H1 (cell line): ENCODE data around the gene GNG7. TPM values are rescaled to one million over a fixed set of nuclear protein-coding genes. Genes with fewer than 3 reads are reported as not detected.

ENCODE experiments used
- CTCF ChIA-PET: fragments of 300-600 bp; sonication (Branson Sonifier 250); formaldehyde crosslinking; loops from one replicate; lab custom pipeline; 2021; ENCODE audit not compliant: partially characterized antibody; lab: Charles Lee
- POLR2A ChIA-PET: fragments of 300-600 bp; sonication (Branson Sonifier 250); formaldehyde crosslinking; loops from one replicate; lab custom pipeline; 2021; ENCODE audit warnings: inconsistent platforms; ENCODE audit not compliant: partially characterized antibody; lab: Charles Lee
- DNase-seq, 2 experiments: peaks; one replicate each; pipeline versions ENCODE4 v3.0.0 to v3.0.0-alpha.2; 2010 to 2022; ENCODE audit warnings: low spot score in 2 of 2, low read depth in 1 of 2, mixed read lengths in 1 of 2
- FAIRE-seq: peaks from 2 replicates; lab custom pipeline; 2011; peaks lifted over from hg19 to GRCh38; lab: Jason Lieb, UNC
- H2AFZ ChIP-seq: 2 replicates; pipeline ENCODE4 v1.8.1; 2012; ENCODE audit warnings: low read length, inconsistent platforms
- H2AK5ac ChIP-seq: 2 replicates; pipeline ENCODE4 v1.6.1; 2013; ENCODE audit warnings: low read depth, low read length
- H2BK120ac ChIP-seq: replicated peaks from 2 replicates; pipeline ENCODE3; 2013; ENCODE audit warnings: low read depth, low read length, inconsistent platforms
- H2BK12ac ChIP-seq: 2 replicates; pipeline ENCODE4 v1.6.1; 2013; ENCODE audit warnings: low read depth, low read length
- H2BK15ac ChIP-seq: 2 replicates; pipeline ENCODE4 v1.6.1; 2013; ENCODE audit warnings: low read length
- H2BK20ac ChIP-seq: 2 replicates; pipeline ENCODE4 v1.6.1; 2013; ENCODE audit warnings: low read length
- H2BK5ac ChIP-seq: 2 replicates; pipeline ENCODE4 v1.6.1; 2013; ENCODE audit warnings: low read depth, low read length
- H3K14ac ChIP-seq: 2 replicates; pipeline ENCODE4 v1.6.1; 2013; ENCODE audit warnings: inconsistent platforms; ENCODE audit not compliant: insufficient read length
- H3K18ac ChIP-seq: 2 replicates; pipeline ENCODE4 v1.6.1; 2013; ENCODE audit warnings: low read length; ENCODE audit errors: extremely low read depth
- H3K23ac ChIP-seq: 2 replicates; pipeline ENCODE4 v1.6.1; 2013; ENCODE audit warnings: inconsistent platforms; ENCODE audit not compliant: insufficient read length
- H3K23me2 ChIP-seq: 2 replicates; pipeline ENCODE4 v1.6.1; 2013; ENCODE audit warnings: low read depth, low read length
- H3K27ac ChIP-seq: 2 replicates; pipeline ENCODE4 v1.6.1; 2011; ENCODE audit warnings: low read depth, low read length, inconsistent platforms
- H3K27me3 ChIP-seq, 4 experiments: replicated peaks in 1 of 4; 1 replicate in 1 of 4; 2 replicates in 3 of 4; pipeline versions ENCODE4 v1.6.1 to v1.8.1; 2011 to 2013; ENCODE audit warnings: low read length in 3 of 4, mild to moderate bottlenecking in 3 of 4, inconsistent platforms in 2 of 4, mixed read lengths in 2 of 4, moderate library complexity in 1 of 4; ENCODE audit not compliant: control insufficient read depth in 3 of 4, insufficient read depth in 3 of 4; ENCODE audit errors: extremely low read depth in 1 of 4
- H3K36me3 ChIP-seq, 4 experiments: 2 replicates each; pipeline versions ENCODE4 v1.6.1 to v1.8.1; 2011 to 2013; ENCODE audit warnings: mild to moderate bottlenecking in 4 of 4, low read length in 3 of 4, moderate library complexity in 2 of 4, control low read depth in 1 of 4, inconsistent platforms in 1 of 4; ENCODE audit not compliant: insufficient read depth in 4 of 4, control insufficient read depth in 2 of 4
- H3K4ac ChIP-seq: replicated peaks from 2 replicates; pipeline ENCODE3; 2013; ENCODE audit warnings: low read length, low read depth, mixed read lengths, inconsistent platforms; ENCODE audit not compliant: insufficient read length
- H3K4me1 ChIP-seq, 4 experiments: replicated peaks in 1 of 4; 1 replicate in 1 of 4; 2 replicates in 3 of 4; pipeline versions ENCODE4 v1.6.1 to v1.8.1; 2011 to 2013; ENCODE audit warnings: low read length in 3 of 4, inconsistent platforms in 2 of 4, mixed read lengths in 1 of 4; ENCODE audit not compliant: insufficient read depth in 4 of 4, control insufficient read depth in 3 of 4
- H3K4me2 ChIP-seq, 2 experiments: 2 replicates each; pipeline versions ENCODE4 v1.6.1 to v1.8.1; 2011 to 2013; ENCODE audit warnings: low read depth in 2 of 2, low read length in 2 of 2, control low read depth in 1 of 2, inconsistent platforms in 1 of 2, mild to moderate bottlenecking in 1 of 2; ENCODE audit not compliant: insufficient read depth in 1 of 2
- H3K4me3 ChIP-seq, 4 experiments: fragments of 200-600, 300-600 bp in 1 of 4; sonication (generic), shearing (Covaris generic), sonication (Bioruptor Twin) in 1 of 4; 2 replicates each; pipeline versions ENCODE4 v1.5.1 to v1.8.1; 2011 to 2016; ENCODE audit warnings: low read length in 4 of 4, low read depth in 3 of 4, control low read depth in 2 of 4, inconsistent platforms in 2 of 4, mild to moderate bottlenecking in 2 of 4, mixed read lengths in 1 of 4, moderate library complexity in 1 of 4; ENCODE audit not compliant: insufficient read depth in 2 of 4; ENCODE audit errors: extremely low read depth in 1 of 4
- H3K56ac ChIP-seq: replicated peaks from 2 replicates; pipeline ENCODE3; 2013; ENCODE audit warnings: low read depth, mild to moderate bottlenecking, mixed read lengths, low read length, inconsistent platforms; ENCODE audit not compliant: insufficient read length
- H3K79me1 ChIP-seq: 2 replicates; pipeline ENCODE4 v1.6.1; 2013; ENCODE audit warnings: low read depth, low read length, control low read depth
- H3K79me2 ChIP-seq, 2 experiments: 2 replicates each; pipeline versions ENCODE4 v1.6.1 to v1.8.1; 2012 to 2013; ENCODE audit warnings: low read length in 2 of 2, mild to moderate bottlenecking in 2 of 2, inconsistent platforms in 1 of 2; ENCODE audit not compliant: insufficient read depth in 2 of 2, control insufficient read depth in 1 of 2
- H3K9ac ChIP-seq, 4 experiments: replicated peaks in 1 of 4; 1 replicate in 1 of 4; 2 replicates in 3 of 4; pipeline versions ENCODE4 v1.6.1 to v1.8.1; 2011 to 2013; ENCODE audit warnings: low read depth in 3 of 4, low read length in 3 of 4, control low read depth in 2 of 4, mild to moderate bottlenecking in 2 of 4, moderate library complexity in 2 of 4, inconsistent platforms in 1 of 4; ENCODE audit errors: extremely low read depth in 1 of 4
- H3K9me3 ChIP-seq, 2 experiments: 2 replicates each; pipeline versions ENCODE4 v1.6.1 to v1.8.1; 2012 to 2013; ENCODE audit warnings: mild to moderate bottlenecking in 2 of 2, moderate library complexity in 2 of 2, control low read depth in 1 of 2, inconsistent platforms in 1 of 2, low read depth in 1 of 2, low read length in 1 of 2, mixed read lengths in 1 of 2; ENCODE audit not compliant: insufficient read depth in 2 of 2
- H4K20me1 ChIP-seq, 2 experiments: replicated peaks in 1 of 2; 2 replicates each; pipeline versions ENCODE3 to v1.8.1; 2011 to 2013; ENCODE audit warnings: inconsistent platforms in 2 of 2, low read length in 2 of 2, mild to moderate bottlenecking in 1 of 2; ENCODE audit not compliant: insufficient read depth in 2 of 2, control insufficient read depth in 1 of 2
- H4K5ac ChIP-seq: 2 replicates; pipeline ENCODE4 v1.6.1; 2013; ENCODE audit warnings: low read length, low read depth, mixed read lengths, inconsistent platforms; ENCODE audit not compliant: insufficient read length
- H4K8ac ChIP-seq: 2 replicates; pipeline ENCODE4 v1.8.0; 2013; ENCODE audit warnings: mild to moderate bottlenecking, moderate library complexity, low read length, inconsistent platforms; ENCODE audit not compliant: insufficient read depth; ENCODE audit errors: extremely low read depth
- H4K91ac ChIP-seq: replicated peaks from 2 replicates; pipeline ENCODE3; 2013; ENCODE audit warnings: low read length, mixed read lengths, inconsistent platforms; ENCODE audit not compliant: insufficient read length
- CREB1 ChIP-seq: IDR thresholded peaks from 2 replicates; pipeline ENCODE4 v1.6.1; 2012; ENCODE audit warnings: inconsistent platforms
- GTF2F1 ChIP-seq: IDR thresholded peaks from 2 replicates; pipeline ENCODE4 v1.6.1; 2012; ENCODE audit warnings: low read depth, low read length, improper control_type of control experiment, borderline replicate concordance
- RBBP5 ChIP-seq: IDR thresholded peaks from 2 replicates; pipeline ENCODE4 v1.7.1; 2012; ENCODE audit warnings: low read depth, mild to moderate bottlenecking, inconsistent platforms, low read length, moderate library complexity, borderline replicate concordance
- RNF2 ChIP-seq: fragments of 200-900, 300-1000 bp; sonication (generic); IDR thresholded peaks from 2 replicates; pipeline ENCODE4 v1.7.1; 2016; ENCODE audit warnings: borderline replicate concordance, low read depth, mild to moderate bottlenecking, antibody characterized with exemption, low read length; ENCODE audit not compliant: poor library complexity, severe bottlenecking; ENCODE audit errors: missing control alignments
- SIRT6 ChIP-seq: IDR thresholded peaks from one replicate; pipeline ENCODE4 v1.7.1; 2012; ENCODE audit warnings: low read length, inconsistent platforms
- TBP ChIP-seq: IDR thresholded peaks from 2 replicates; pipeline ENCODE4 v1.6.1; 2011; ENCODE audit warnings: low read depth, low read length, improper control_type of control experiment
- WGBS, 2 experiments: shearing (Covaris generic) in 1 of 2; methylation state at CpG; one replicate each; pipeline versions ENCODE4 v1.1.6 to v1.1.7; 2013 to 2015; ENCODE audit warnings: low lambda C conversion rate in 2 of 2, mixed read lengths in 2 of 2, inconsistent platforms in 1 of 2, low coverage in 1 of 2, missing lambda C conversion rate in 1 of 2; ENCODE audit not compliant: insufficient replicate concordance in 2 of 2, insufficient coverage in 1 of 2, insufficient read length in 1 of 2; ENCODE audit errors: extremely low coverage in 1 of 2, missing lambda C conversion rate in 1 of 2; 5-methylcytosine and 5-hydroxymethylcytosine counted together
- polyA plus RNA-seq, 7 experiments: library from polyadenylated mRNA; depleted of rRNA in 3 of 7; stranded (reverse) in 5 of 7; unstranded in 2 of 7; fragments of >200 nt in 5 of 7; fragments of 200-250 nt in 2 of 7; gene quantifications; 1 replicate in 5 of 7; 2 replicates in 1 of 7; 4 replicates in 1 of 7; pipeline versions ENCODE4 v1.2.1 to v1.2.3, GENCODE V29; 2011 to 2013; ENCODE audit warnings: missing spikeins in 2 of 7, mixed read lengths in 2 of 7
- total RNA-seq: library from RNA; stranded (reverse); fragmentation: NEBNext Ultra II Directional; extraction: Animal tissue kit (Norgen Biotek cat#: 25700); gene quantifications from 2 replicates; pipeline ENCODE4 v1.2.1, GENCODE V29; 2021

GNG7 gene
- total and polyA plus RNA-seq, 2 of the 8 experiments (the other 6 are each of a cell fraction or from before 2014, with no cell fraction given), result 2.8 to 7.8 TPM

GRCh38 chr19:2555422-2556220 is 146.9 kb downstream of the GNG7 start:
- CTCF ChIA-PET, result interaction anchor here (0.6 to 2.8 kb wide), 8 partner anchors 9 to 82 kb away, joined by 3 to 13 read pairs (median 4); no protein-coding TSS in a partner anchor
- TF ChIP-seq RNF2 (no peak), GTF2F1 (no peak), RBBP5 (no peak), CREB1 (no peak), SIRT6 (no peak), TBP (no peak)
- Histone ChIP-seq H3K56ac (no peak overlapping the region), H3K23me2 (no peaks in the 10 kb centered on the region; the same call in 1 of the 2 replicates), H3K9ac (no peak overlapping the region), H2BK12ac (no peak overlapping the region), H2BK5ac (no peak overlapping the region; the same call in 1 of the 2 replicates), H4K91ac (no peak overlapping the region), H2BK20ac (no peak overlapping the region), H3K18ac (no peak overlapping the region), H3K27me3 (no peaks in the 10 kb centered on the region), H3K4ac (no peak overlapping the region), H3K79me1 (no peaks in the 10 kb centered on the region), H4K8ac (peak overlapping the region; percentile 75; the same call in 1 of the 2 replicates), H3K4me1 (peaks cover 0 to 10% (median under 1%) of the 10 kb centered on the region in 4 experiments; a peak in 1 of 7 replicates), H3K27ac (no peak overlapping the region), H3K9me3 (no peaks in the 10 kb centered on the region), H4K20me1 (peaks cover 0 to 4% of the 10 kb centered on the region in 2 experiments), H2BK120ac (no peak overlapping the region), H3K4me3 (no peak overlapping the region), H4K5ac (no peak overlapping the region), H3K36me3 (no peaks in the 10 kb centered on the region), H3K23ac (no peak overlapping the region), H2AK5ac (no peak overlapping the region), H3K79me2 (no peaks in the 10 kb centered on the region), H3K14ac (no peak overlapping the region), H2BK15ac (no peak overlapping the region), H2AFZ (no peak overlapping the region), H3K4me2 (no peak overlapping the region)
- 86% methylated on average over 35 of the region's 42 CpGs; no CpG with 5 or more reads in 1 of the 2 experiments for WGBS, 2 experiments
- POLR2A ChIA-PET, result interaction anchor here (0.8 to 2.7 kb wide), 8 partner anchors 9 to 118 kb away, joined by 3 to 12 read pairs (median 4); partner anchors contain the start of gene GADD45B
- DNase-seq (no peak), FAIRE-seq (no peak)
